SJSA1 (cell line): ENCODE results near the gene ITPRID2. TPM values are rescaled to one million over a fixed set of nuclear protein-coding genes. Genes with fewer than 3 reads are reported as not detected.
A peak's percentile ranks its signal among the peaks of the same experiment; 100 is the strongest.

ENCODE experiments used
- DNase-seq, 2 experiments: peaks; one replicate each; pipeline ENCODE4 v3.0.0-alpha.2; 2015 to 2020; ENCODE audit warnings: low spot score in 2 of 2, low read depth in 1 of 2
- H3K27ac ChIP-seq: fragments of 250-450 bp; sonication (Bioruptor Pico); 2 replicates; pipeline ENCODE4 v1.5.1; 2020; ENCODE audit warnings: mild to moderate bottlenecking, moderate library complexity
- H3K27me3 ChIP-seq: fragments of 250-450 bp; sonication (Bioruptor Pico); replicated peaks from 2 replicates; pipeline ENCODE4 v1.5.1; 2020; ENCODE audit warnings: mild to moderate bottlenecking, moderate library complexity
- H3K36me3 ChIP-seq: fragments of 250-450 bp; sonication (Bioruptor Pico); 2 replicates; pipeline ENCODE4 v1.5.1; 2020; ENCODE audit warnings: mild to moderate bottlenecking
- H3K4me1 ChIP-seq: fragments of 250-450 bp; sonication (Bioruptor Pico); replicated peaks from 2 replicates; pipeline ENCODE4 v1.6.1; 2021; ENCODE audit warnings: mild to moderate bottlenecking
- H3K4me3 ChIP-seq: fragments of 250-450 bp; sonication (Bioruptor Pico); 2 replicates; pipeline ENCODE4 v1.5.1; 2020; ENCODE audit warnings: mild to moderate bottlenecking
- H3K9me3 ChIP-seq: fragments of 250-450 bp; sonication (Bioruptor Pico); replicated peaks from 2 replicates; pipeline ENCODE4 v1.5.1; 2020; ENCODE audit warnings: mild to moderate bottlenecking
- total RNA-seq: library from RNA; depleted of rRNA; stranded (reverse); fragments of >200 nt; shearing (Covaris generic); gene quantifications from 2 replicates; pipeline ENCODE4 v1.2.3, GENCODE V29; 2014

Gene ITPRID2
- total RNA-seq, 1 experiment from 2014 or later: 89.4 TPM

DNA sequence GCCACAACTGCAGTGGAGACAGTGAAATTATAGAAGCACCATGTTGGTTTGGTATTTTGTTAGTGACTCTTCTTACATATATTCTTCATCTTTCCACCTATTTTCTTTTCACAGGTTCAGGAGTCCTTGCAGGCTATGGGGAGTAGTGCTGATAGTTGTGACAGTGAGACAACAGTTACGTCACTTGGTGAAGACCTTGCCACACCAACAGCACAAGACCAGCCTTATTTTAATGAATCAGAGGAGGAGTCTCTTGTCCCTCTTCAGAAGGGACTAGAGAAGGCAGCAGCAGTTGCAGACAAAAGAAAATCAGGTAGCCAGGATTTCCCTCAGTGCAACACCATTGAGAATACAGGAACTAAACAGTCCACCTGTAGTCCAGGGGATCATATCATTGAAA, 23.6 kb downstream of the ITPRID2 start:
- Histone ChIP-seq H3K9me3 (no peaks in the 10 kb centered on the region), H3K27ac (no peak overlapping the region), H3K4me1 (peaks cover 27% of the 10 kb centered on the region), H3K27me3 (no peaks in the 10 kb centered on the region), H3K36me3 (peaks cover 99% of the 10 kb centered on the region), H3K4me3 (no peak overlapping the region)
- no peak for DNase-seq

DNA sequence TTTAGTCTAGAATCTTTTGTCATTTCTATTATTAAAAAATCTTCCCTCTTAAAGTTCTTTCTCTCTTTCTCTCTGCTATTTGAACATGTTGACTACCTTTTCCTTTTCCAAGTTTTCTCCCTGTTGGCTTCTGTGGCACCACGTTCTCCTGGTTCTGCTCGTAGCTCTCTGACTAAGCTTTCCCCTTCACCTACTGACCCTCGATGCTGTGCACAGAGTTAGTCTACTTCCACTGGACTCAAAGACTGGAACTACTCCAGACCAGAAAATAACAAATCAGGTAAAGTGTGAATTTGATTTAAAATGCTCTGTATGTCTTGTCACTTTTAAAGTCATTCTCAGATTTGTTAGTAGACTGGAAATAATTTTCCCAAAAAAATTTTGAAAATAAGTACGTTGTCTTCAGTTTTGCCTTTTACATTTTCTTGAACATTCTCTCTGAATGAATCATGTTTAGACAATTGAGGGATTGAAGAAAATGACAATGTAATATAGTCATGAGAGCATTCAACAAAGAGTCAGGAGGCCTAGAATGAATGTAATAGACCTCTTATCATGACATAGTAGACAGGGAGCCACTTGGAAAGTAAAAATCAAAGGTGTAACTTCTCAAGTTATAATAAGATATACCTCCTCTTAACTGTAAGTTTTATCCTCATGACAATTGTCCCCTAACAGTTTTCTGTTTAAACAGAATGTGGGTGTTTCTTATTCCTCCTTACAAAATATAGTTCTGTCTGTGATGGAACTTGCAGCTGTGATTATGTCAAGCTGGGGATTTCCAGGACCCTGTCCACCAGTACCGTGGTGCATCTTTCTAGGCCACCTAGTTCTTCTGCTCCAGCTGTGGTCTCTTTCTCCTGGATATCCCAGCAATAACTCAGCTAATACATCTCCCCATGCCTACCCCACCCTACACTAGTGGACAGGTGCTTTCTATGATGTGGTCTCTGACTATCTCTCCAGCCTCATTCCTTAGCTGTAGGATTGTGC, 25.5 kb downstream of the ITPRID2 start:
- peak overlapping the region; percentile 67 for H3K27ac ChIP-seq
- peak in 1 of 2 experiments; percentile 68 for DNase-seq

DNA sequence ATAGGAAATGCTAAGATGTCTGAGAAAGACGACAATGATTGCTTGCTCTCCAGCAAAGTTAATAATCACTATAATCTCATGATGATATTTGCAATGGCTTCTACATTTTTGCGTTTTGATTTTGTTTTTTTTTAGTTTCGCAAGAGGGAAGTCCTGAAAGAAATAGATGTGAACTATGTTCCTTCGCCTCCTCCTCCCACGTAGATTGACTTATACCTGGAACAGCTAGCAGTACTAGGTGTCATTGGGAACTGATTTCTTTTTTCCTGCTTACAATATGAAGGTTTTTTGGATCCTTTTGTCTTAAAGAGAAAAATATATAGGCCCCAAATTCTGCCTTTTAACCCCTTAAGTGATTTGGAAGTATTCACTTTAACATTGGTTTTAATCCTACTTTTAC, 26.7 kb downstream of the ITPRID2 start:
- Histone ChIP-seq H3K4me3 (no peak overlapping the region), H3K27me3 (no peaks in the 10 kb centered on the region), H3K9me3 (no peaks in the 10 kb centered on the region), H3K4me1 (peaks cover 27% of the 10 kb centered on the region), H3K36me3 (peaks cover 98% of the 10 kb centered on the region), H3K27ac (no peak overlapping the region)
- no peak for DNase-seq

More for the DNA sequence above, 25.5 kb downstream of the ITPRID2 start:
- H3K36me3 ChIP-seq: peaks cover 99% of the 10 kb centered on the region
- no peak overlapping the region for H3K4me3 ChIP-seq
- peaks cover 27% of the 10 kb centered on the region for H3K4me1 ChIP-seq
- H3K9me3 ChIP-seq: no peaks in the 10 kb centered on the region
- no peaks in the 10 kb centered on the region for H3K27me3 ChIP-seq

DNA sequence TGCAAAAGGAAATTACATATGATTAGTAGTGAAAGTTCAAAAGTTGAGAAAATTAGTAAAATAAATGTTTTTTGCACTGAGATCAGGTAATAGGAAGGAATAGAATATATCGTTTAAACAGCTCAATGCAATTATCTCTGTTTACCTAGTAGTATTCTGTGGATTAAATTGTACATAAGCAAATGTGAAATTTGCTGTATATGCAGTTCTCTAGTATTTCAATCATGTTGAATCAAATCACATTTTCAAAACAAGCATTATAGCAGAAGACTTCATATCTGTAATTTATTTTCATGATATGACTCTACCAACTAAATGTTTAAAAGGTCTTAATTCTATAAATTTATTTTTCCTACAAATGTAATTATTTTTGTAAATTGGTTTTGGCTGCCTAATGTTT, 31.6 kb downstream of the ITPRID2 start:
- H3K4me3 ChIP-seq: no peak overlapping the region
- no peak overlapping the region for H3K27ac ChIP-seq
- H3K36me3 ChIP-seq: peaks cover 96% of the 10 kb centered on the region
- H3K4me1 ChIP-seq: no peaks in the 10 kb centered on the region
- H3K9me3 ChIP-seq: no peaks in the 10 kb centered on the region
- H3K27me3 ChIP-seq: no peaks in the 10 kb centered on the region
- no peak for DNase-seq

DNA sequence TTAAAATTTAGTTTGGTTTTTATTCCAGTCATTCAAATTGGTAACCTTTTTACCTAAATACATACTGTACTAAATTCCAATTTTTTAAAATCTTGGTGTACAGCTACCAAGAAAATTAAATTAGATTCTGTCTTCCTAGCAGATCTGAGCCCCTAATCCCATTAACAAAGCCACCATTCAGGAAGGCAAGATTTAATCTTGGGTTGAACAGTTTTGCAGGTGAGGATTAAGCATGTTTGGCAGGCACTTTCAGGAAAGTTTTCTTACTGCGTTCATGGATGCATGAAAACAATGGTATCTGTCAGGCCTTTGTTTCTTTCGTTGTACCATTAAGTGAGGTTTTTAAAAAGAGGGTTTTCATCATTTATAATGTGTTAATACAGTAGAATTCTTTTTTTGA, 32.8 kb downstream of the ITPRID2 start:
- H3K4me1 ChIP-seq: no peaks in the 10 kb centered on the region
- H3K36me3 ChIP-seq: peaks cover 89% of the 10 kb centered on the region
- H3K9me3 ChIP-seq: no peaks in the 10 kb centered on the region
- H3K4me3 ChIP-seq: no peak overlapping the region
- H3K27ac ChIP-seq: no peak overlapping the region
- H3K27me3 ChIP-seq: no peaks in the 10 kb centered on the region
- DNase-seq: no peak

DNA sequence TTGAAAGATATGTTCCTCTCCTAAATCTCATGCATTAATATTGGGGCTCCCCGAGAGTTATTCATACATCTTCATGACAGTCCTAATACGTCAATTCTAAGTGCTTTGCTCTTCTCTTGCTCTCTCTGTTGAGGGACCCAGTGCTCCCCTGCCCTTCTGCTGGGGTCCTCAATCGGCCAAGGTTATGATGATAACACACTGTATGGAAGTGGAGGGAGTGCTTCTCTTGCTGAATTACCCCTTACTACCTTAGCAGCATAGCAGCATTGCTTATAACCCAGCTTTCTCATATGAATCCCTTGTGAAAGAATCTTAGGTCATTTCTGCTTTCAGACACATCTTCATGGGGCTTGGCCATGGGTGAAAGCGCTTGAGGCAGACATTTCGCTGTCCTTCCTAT, 43.2 kb downstream of the ITPRID2 start:
- Histone ChIP-seq H3K9me3 (no peaks in the 10 kb centered on the region), H3K27ac (no peak overlapping the region), H3K27me3 (no peaks in the 10 kb centered on the region), H3K4me3 (no peak overlapping the region), H3K4me1 (peaks cover 6% of the 10 kb centered on the region; the same call in 1 of the 2 replicates), H3K36me3 (peaks cover 20% of the 10 kb centered on the region)
- no peak for DNase-seq

DNA sequence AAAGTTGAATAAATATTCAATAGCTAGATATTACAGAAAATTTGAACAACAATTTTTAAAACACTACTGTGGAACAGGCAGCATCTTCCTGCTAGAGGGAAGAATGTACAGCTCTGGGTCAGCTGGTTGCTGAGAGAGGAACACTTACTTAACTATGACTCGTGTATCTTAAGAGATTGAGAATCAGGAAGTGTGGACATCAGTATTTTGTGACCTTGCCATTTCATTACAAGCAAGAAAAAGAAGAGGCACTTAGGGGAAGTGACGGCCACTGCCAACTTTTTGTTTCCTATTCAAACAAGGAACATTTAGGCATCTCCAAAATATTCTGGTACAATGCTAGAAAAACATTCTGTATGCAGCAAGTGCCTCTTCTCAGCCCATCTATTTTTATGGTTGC, 45.9 kb downstream of the ITPRID2 start:
- H3K36me3 ChIP-seq: no peaks in the 10 kb centered on the region
- H3K27ac ChIP-seq: no peak overlapping the region
- no peak for DNase-seq
- H3K4me3 ChIP-seq: no peak overlapping the region
- H3K27me3 ChIP-seq: no peaks in the 10 kb centered on the region
- no peaks in the 10 kb centered on the region for H3K9me3 ChIP-seq
- H3K4me1 ChIP-seq: no peaks in the 10 kb centered on the region

DNA sequence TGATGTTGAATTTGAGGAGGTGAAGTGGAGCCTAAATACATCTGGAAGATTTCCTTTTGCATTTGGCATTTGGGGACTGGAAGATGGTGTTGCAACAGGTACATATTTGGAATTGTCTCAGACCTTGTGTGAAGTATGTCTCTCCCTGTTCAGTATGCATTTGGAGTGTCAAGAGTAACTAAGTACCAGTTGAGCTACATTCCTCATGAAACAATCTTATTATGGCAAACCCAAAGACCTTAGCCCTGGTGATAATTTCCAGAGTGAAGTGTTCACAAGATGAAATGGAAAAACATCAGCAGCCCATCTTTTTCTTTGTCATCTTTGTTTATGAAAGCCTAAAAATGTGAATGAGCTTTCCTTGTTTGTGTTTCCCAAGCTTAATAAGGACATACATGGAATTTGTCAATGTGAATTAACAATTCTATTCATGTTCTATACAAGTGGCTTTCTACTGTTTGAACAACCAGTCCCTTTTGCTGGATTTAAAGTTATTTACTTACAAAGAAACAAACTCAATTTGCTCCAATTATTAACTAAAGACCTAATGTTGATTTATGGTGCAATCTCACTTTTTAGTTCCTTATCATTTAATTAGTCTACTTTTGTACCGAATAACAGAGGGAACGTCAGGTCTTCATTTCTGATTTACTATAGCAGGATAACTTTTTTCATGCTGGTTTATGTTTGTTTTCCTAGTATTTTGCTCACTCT, 52.0 kb downstream of the ITPRID2 start:
- H3K27me3 ChIP-seq: no peaks in the 10 kb centered on the region
- no peak overlapping the region for H3K4me3 ChIP-seq
- H3K27ac ChIP-seq: no peak overlapping the region
- DNase-seq: no peak
- H3K4me1 ChIP-seq: peaks cover 3% of the 10 kb centered on the region; the same call in 1 of the 2 replicates
- H3K9me3 ChIP-seq: no peaks in the 10 kb centered on the region
- no peaks in the 10 kb centered on the region for H3K36me3 ChIP-seq

DNA sequence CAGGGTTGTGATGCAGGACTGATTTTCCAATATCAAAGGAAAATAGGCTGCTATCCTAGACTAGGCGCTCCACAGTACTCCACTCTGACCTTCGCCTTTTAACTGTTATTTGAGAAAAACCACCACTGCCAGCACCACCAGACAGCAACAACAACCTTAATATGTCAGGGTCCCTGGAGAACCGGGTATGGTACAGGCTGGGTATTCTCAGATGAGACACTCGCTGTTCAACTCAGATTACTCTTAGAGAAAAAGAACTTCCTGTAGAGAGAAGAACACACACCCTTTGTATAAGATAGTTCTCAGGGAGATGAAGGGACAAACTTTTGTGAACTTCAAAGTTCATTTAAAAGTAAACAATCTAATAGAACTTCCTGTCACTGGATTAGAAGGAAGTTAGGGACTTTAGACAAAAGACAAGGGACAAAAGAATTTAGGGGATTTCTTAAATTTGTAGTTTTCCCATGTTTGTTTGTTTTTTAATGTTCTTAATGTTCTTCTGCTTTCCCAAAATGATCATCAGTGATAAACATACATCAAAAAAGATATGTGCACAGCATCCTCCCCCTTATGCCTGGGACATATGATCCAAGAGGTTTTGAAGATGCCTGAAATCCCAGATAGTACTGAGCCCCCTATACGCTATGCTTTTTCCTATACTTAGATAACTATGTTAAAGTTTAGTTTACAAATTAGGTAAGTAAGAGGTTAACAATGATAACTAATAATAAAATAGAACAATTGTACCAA, 52.8 kb downstream of the ITPRID2 start:
- no peaks in the 10 kb centered on the region for H3K36me3 ChIP-seq

DNA sequence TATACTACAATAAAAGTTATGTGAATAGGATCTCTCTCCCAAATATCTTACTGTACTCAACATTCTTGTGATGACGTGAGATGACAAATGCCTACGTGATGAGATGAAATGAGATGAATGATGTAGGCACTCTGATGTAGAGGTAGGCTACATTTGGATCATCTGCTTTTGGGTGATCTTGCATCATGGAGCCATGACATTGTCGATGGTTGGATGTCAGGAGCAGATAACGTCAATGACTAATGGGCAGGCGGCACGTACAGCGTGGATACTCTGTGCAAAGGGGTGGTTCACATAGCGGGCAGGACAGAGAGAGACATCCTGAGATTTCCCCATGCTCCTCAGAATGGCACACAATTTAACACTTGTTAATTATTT, 53.4 kb downstream of the ITPRID2 start:
- Histone ChIP-seq H3K4me3 (no peak overlapping the region), H3K4me1 (peaks cover 9% of the 10 kb centered on the region), H3K27me3 (no peaks in the 10 kb centered on the region), H3K27ac (no peak overlapping the region), H3K9me3 (no peaks in the 10 kb centered on the region), H3K36me3 (no peaks in the 10 kb centered on the region)
- DNase-seq: no peak

More for the DNA sequence above, 52.8 kb downstream of the ITPRID2 start:
- Histone ChIP-seq H3K27ac (no peak overlapping the region), H3K9me3 (no peaks in the 10 kb centered on the region), H3K27me3 (no peaks in the 10 kb centered on the region), H3K4me1 (peaks cover 9% of the 10 kb centered on the region), H3K4me3 (no peak overlapping the region)
- no peak for DNase-seq

DNA sequence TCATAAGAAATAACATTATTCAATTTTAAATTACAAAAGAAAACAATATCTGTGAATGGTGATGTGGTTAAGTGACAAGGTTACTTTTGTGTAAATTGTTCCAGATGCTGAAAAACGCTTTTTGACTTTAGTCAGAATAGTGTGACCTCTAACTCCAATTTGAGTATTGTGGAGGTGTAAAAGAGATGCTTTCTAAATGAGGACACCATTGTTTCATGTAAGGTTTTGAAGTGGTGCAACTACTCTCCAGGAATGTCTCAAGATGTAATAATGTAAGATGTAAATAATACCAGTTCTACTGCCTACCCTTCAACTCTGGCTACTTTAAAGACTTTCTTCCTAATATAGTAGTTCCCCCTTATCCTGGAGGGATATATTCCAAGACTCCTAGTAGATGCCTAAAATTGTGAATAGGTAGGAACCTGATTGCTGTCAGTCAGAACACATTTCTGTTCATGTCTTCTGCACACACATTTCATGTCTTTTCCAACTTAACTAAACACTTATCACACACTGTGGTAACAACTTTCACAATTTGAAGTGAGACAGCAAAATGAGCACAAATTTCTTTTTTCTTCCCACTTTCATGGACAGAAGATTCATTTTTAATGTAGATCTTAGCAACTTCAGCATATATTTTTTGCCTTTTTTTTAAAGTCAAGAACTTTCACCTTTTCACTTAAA, 55.1 kb downstream of the ITPRID2 start:
- Histone ChIP-seq H3K9me3 (no peaks in the 10 kb centered on the region), H3K27me3 (no peaks in the 10 kb centered on the region), H3K36me3 (no peaks in the 10 kb centered on the region), H3K27ac (no peak overlapping the region), H3K4me1 (peaks cover 9% of the 10 kb centered on the region), H3K4me3 (no peak overlapping the region)
- no peak for DNase-seq

DNA sequence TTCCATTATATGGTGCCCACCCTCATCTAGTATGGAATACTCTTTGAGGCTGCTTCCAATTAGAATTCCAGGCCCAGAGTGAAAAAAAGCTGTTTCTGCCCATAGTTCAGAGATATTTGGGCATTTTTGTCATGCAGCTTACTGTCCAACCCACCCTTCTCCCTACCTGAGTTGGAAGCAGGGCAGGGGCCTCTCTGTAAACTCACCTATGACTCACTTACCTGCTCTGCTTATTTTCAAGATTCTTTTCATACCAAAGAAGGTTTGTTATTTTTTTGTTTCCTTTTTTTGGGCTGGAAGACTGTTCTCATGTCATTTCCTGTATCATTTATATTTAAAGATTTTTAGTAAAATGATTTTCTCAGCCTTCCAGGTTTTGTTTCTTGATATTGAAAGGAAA, 55.7 kb downstream of the ITPRID2 start:
- no peak for DNase-seq
- Histone ChIP-seq H3K27ac (no peak overlapping the region), H3K4me1 (peaks cover 9% of the 10 kb centered on the region)

DNA sequence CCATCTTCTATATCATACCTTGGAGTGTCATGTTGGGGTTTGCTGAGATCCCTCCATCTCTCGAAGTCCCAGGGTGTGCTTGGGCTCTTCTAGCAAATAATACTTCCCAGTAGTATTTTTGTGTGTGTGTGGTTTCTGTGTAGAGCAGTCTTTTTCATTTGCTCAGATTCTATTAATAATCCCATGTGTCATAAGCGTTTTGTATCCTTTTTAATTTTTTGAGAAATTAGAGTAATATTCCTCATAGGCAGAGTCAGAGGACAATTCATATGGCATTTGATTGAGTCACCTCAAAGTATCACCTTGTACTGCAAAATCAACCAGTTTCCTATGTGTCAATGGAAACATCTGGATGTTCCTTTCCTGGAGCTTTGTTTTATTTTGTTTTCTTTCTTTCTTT, 56.7 kb downstream of the ITPRID2 start:
- H3K27ac ChIP-seq: no peak overlapping the region

More for the DNA sequence above, 55.7 kb downstream of the ITPRID2 start:
- no peak overlapping the region for H3K4me3 ChIP-seq
- H3K27me3 ChIP-seq: no peaks in the 10 kb centered on the region
- H3K36me3 ChIP-seq: no peaks in the 10 kb centered on the region
- H3K9me3 ChIP-seq: no peaks in the 10 kb centered on the region

More for the DNA sequence above, 56.7 kb downstream of the ITPRID2 start:
- DNase-seq: no peak
- no peak overlapping the region for H3K4me3 ChIP-seq
- no peaks in the 10 kb centered on the region for H3K27me3 ChIP-seq
- no peaks in the 10 kb centered on the region for H3K36me3 ChIP-seq
- peaks cover 10% of the 10 kb centered on the region for H3K4me1 ChIP-seq
- no peaks in the 10 kb centered on the region for H3K9me3 ChIP-seq
